Activated B cell treated with CpG ODN at 0.5 μM for 24 hours (primary cell): ENCODE results near the gene SUN1. TPM values are rescaled to one million over a fixed set of nuclear protein-coding genes. Genes with fewer than 3 reads are reported as not detected.

ENCODE experiments used
- ATAC-seq: fragments of 200-7000 bp; cut with Tn5 transposase; one replicate; pipeline ENCODE4 v1.10.0; 2021; ENCODE audit warnings: low read depth, mild to moderate bottlenecking, moderate library complexity
- CTCF ChIA-PET: fragments of 350-600 bp; sonication (Branson Sonifier 250); formaldehyde crosslinking; loops from one replicate; lab custom pipeline; 2021; ENCODE audit warnings: antibody characterized with exemption; lab: Charles Lee
- POLR2A ChIA-PET: fragments of 350-600 bp; sonication (Branson Sonifier 250); formaldehyde crosslinking; loops from one replicate; lab custom pipeline; 2021; ENCODE audit warnings: antibody characterized with exemption; lab: Charles Lee
- DNase-seq: peaks from one replicate; pipeline ENCODE4 v3.0.0; 2022
- H3K27ac Mint-ChIP-seq: one replicate; pipeline ENCODE4 v1.8.0; 2020; ENCODE audit warnings: mixed read lengths
- H3K27me3 Mint-ChIP-seq: one replicate; pipeline ENCODE4 v1.8.0; 2021; ENCODE audit warnings: mixed read lengths
- H3K36me3 Mint-ChIP-seq: one replicate; pipeline ENCODE4 v1.8.0; 2021; ENCODE audit warnings: low read depth, mixed read lengths
- H3K4me1 Mint-ChIP-seq: one replicate; pipeline ENCODE4 v1.8.0; 2021; ENCODE audit warnings: mixed read lengths
- H3K4me3 Mint-ChIP-seq: one replicate; pipeline ENCODE4 v1.8.0; 2020; ENCODE audit warnings: mild to moderate bottlenecking, mixed read lengths
- H3K9me3 Mint-ChIP-seq: one replicate; pipeline ENCODE4 v1.8.0; 2020; ENCODE audit warnings: mixed read lengths
- intact Hi-C: fragments of 100-400 bp; cut with micrococcal nuclease; formaldehyde crosslinking; loops from one replicate; pipeline ENCODE4 v1.15.1; 2024
- total RNA-seq: library from RNA; stranded (reverse); gene quantifications from 2 replicates; pipeline ENCODE4 v1.2.3, GENCODE V29; 2022
- TF ChIP-seq, protein P1 (sequence below): fragments of 200-600 bp; IDR thresholded peaks from one replicate; pipeline ENCODE4 v1.8.0; 2022; ENCODE audit warnings: antibody characterized with exemption, mild to moderate bottlenecking

Gene SUN1
- total RNA-seq, 1 donor from 2014 or later, result 119 TPM

DNA sequence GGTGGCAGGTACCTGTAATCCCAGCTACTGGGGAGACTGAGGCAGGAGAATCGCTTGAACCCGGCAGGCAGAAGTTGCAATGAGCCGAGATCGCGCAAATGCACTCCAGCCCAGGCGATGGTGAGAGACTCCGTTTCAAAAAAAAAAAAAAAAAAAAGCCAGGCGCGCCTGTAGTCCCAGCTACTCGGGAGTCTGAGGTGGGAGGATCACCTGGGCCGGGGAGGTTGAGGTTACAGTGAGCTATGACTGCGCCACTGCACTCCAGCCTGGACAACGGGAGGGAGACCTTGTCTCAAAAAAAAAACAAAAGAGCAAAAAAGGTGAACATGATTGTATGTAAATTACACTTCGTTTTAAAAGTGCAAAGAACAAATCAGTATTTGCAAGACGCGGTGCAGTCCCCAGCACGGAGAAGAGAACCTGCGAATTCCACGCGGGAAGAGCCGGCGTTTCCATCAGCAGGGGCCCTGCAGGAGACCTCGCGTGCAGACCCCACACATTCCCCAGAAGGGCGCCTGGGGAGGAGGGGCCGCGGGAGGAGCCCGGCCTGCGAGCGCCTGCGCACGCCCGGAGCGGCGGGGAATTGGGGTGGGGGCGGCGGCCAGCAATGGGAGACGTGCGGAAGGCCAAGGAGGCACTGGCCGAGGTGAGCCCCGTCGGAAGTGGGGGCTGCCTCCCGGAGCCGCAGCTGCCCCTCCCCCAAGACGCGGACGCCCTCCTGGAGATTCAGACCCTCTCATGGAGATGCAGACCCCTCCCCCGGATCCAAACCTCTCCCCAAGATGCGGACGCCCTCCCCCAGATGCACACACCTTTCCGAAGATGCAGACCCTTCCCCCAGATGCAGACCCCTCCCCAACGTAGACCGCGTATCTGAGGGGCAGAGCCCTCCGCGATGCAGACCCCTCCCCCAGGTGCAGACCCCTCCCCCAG is 16.7 kb upstream of the SUN1 start:
- TF ChIP-seq, protein P1, sequence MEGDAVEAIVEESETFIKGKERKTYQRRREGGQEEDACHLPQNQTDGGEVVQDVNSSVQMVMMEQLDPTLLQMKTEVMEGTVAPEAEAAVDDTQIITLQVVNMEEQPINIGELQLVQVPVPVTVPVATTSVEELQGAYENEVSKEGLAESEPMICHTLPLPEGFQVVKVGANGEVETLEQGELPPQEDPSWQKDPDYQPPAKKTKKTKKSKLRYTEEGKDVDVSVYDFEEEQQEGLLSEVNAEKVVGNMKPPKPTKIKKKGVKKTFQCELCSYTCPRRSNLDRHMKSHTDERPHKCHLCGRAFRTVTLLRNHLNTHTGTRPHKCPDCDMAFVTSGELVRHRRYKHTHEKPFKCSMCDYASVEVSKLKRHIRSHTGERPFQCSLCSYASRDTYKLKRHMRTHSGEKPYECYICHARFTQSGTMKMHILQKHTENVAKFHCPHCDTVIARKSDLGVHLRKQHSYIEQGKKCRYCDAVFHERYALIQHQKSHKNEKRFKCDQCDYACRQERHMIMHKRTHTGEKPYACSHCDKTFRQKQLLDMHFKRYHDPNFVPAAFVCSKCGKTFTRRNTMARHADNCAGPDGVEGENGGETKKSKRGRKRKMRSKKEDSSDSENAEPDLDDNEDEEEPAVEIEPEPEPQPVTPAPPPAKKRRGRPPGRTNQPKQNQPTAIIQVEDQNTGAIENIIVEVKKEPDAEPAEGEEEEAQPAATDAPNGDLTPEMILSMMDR, result no peak
- ChIA-PET POLR2A (interaction anchor here (1.0 to 3.5 kb wide), 2 partner anchors 16 to 21 kb away, joined by 3 to 19 read pairs; partner anchors contain the start of gene SUN1), CTCF (no interaction called here)
- no peaks in the 10 kb centered on the region for H3K9me3 Mint-ChIP-seq
- H3K27me3 Mint-ChIP-seq, result no peaks in the 10 kb centered on the region
- H3K27ac Mint-ChIP-seq, result peak overlapping the region; percentile 62
- DNase-seq (peak; percentile 35), ATAC-seq (no peak)
- H3K4me3 Mint-ChIP-seq, result peak overlapping the region; percentile 81
- peaks cover 58% of the 10 kb centered on the region for H3K4me1 Mint-ChIP-seq
- peaks cover 5% of the 10 kb centered on the region for H3K36me3 Mint-ChIP-seq
- intact Hi-C loops, result loop anchor here (1.0 to 10.0 kb wide), 7 partner anchors 61 to 668 kb away; partner anchors contain the start of genes COX19 and GET4

DNA sequence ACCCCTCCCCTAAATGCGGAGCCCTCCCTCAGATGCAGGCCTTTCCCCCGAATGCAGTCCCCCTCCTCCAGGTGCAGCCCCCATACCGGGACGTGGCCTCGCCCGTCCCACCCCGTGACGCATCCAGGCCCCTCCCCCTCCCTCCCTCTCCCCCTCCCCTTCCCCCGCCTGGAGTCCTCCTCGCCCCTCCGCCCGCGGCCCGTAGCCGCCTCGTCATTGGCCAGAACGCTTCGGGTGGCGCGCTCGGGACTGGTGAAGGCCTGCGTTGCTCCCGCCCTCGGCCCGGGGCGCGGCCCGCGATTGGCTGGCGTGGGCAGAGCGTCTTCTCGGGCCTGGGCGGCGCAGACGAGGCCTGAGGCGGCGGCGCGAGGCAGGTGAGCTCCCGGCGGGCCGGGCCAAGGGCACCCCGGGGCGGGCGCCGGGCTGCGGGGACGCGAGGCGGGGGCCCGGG is 16.0 kb upstream of the SUN1 start:
- TF ChIP-seq, protein P1, result no peak
- POLR2A ChIA-PET, result interaction anchor here (1.0 to 3.5 kb wide), 3 partner anchors 16 to 60 kb away, joined by 3 to 19 read pairs (median 5); partner anchors contain the start of genes GET4 and SUN1
- Mint-ChIP-seq H3K36me3 (peaks cover 8% of the 10 kb centered on the region), H3K4me3 (peak overlapping the region; percentile 81), H3K27me3 (no peaks in the 10 kb centered on the region), H3K4me1 (peaks cover 64% of the 10 kb centered on the region), H3K9me3 (no peaks in the 10 kb centered on the region), H3K27ac (no peak overlapping the region)
- ATAC-seq (peak; percentile 92), DNase-seq (peak; percentile 94)
- intact Hi-C loops, result loop anchor here (1.0 to 10.0 kb wide), 7 partner anchors 60 to 669 kb away; partner anchors contain the start of genes COX19 and GET4
- CTCF ChIA-PET, result no interaction called here

DNA sequence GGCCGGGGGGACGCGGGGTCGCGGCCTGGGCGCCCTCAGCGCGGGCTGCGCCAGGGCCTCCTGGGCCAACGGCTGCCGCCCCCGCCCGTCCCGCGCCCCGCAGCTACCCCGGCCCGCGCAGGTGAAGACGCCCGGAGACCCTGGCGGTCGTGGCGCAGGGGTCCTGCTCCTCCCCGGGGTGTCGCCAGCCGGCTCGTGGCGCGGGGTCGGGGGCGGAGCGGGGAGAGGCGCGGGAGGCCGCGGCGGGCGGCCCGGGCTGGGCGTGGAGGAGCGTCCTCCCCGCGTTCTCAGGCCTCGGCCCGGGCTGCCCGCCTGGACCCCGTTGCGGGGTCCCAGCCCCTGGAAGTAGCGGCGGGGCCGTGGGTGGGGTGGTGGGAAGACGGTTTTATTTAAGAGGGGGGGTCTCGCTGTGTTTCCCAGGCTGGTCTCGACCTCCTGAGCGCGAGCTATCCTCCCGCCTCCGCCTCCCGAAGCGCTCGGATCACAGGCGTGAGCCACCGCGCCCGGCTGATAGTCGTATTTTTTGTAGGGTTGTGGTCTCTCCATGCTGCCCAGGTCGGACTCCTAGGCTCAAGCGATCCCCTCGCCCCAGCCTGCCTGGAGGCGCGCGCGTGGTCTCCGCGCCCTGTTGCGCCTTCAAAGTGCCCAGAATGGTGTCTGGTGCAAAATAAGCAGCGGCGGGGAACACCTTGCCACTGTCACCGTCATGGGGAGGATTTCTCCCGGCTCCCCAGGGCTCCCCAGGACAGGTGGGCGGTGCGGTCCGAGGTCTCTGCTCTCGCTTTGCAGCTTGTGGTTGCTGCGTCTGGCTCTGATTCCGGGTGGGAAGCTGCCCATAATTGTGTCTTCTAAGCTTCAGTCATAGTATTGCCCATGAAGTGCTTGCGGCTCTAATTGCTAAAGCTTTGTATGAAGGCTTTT is 15.3 kb upstream of the SUN1 start:
- peaks cover 11% of the 10 kb centered on the region for H3K36me3 Mint-ChIP-seq
- CTCF ChIA-PET, result interaction anchor here (0.9 to 1.2 kb wide), 2 partner anchors 28 to 56 kb away, joined by 3 to 4 read pairs; no protein-coding TSS in a partner anchor
- H3K27me3 Mint-ChIP-seq, result no peaks in the 10 kb centered on the region
- peak overlapping the region; percentile 90 for H3K4me3 Mint-ChIP-seq
- TF ChIP-seq, protein P1, result no peak
- H3K4me1 Mint-ChIP-seq, result peaks cover 68% of the 10 kb centered on the region
- H3K9me3 Mint-ChIP-seq, result no peaks in the 10 kb centered on the region
- H3K27ac Mint-ChIP-seq, result peak overlapping the region; percentile 84
- DNase-seq (peak; percentile 37), ATAC-seq (peak; percentile 4)
- POLR2A ChIA-PET, result interaction anchor here (0.5 to 3.5 kb wide), 5 partner anchors 10 to 718 kb away, joined by 3 to 19 read pairs (median 3); partner anchors contain the start of genes GET4 and SUN1
- intact Hi-C loops, result loop anchor here (1.0 to 10.0 kb wide), 9 partner anchors 14 to 670 kb away; partner anchors contain the start of genes COX19 and GET4

DNA sequence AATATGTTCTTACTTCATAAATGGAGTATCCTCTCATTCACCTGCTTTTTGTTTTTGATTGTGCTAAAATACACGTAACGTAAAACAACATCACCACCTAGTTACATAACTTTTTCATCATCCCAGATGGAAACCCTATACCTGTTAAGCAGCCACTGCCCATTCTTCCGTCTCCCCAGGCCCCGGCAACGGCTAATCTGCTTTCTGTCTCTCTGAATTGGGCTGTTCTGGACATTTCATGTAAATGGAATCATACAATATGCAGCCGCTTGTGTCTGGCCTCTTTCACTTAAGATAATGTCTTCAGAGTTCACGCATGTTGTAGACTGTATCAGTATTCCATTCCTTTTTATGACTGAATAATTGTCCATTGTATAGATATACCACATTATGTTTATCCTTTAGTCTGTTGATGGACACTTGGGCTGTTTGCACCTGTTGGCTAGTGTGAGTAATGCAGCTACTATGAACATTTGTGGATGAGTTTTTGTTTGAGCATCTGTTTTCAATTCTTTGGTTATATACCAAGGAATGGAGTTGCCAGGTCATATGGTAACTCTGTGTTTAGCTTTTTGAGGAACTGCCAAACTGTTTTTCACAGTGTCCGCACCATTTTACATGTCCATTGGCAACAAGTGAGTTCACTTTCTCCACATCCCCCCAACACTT is 14.1 kb upstream of the SUN1 start:
- DNase-seq, result no peak
- Mint-ChIP-seq H3K36me3 (peaks cover 20% of the 10 kb centered on the region), H3K27me3 (no peaks in the 10 kb centered on the region), H3K4me3 (peak overlapping the region; percentile 90), H3K4me1 (peaks cover 65% of the 10 kb centered on the region), H3K27ac (peak overlapping the region; percentile 13), H3K9me3 (no peaks in the 10 kb centered on the region)
- intact Hi-C loops, result loop anchor here (5.0 to 10.0 kb wide), 6 partner anchors 157 to 671 kb away; partner anchors contain the start of gene COX19
- ATAC-seq, result no peak
- ChIA-PET CTCF (interaction anchor here (0.9 to 1.3 kb wide), 3 partner anchors 29 to 55 kb away, joined by 3 to 4 read pairs (median 4); no protein-coding TSS in a partner anchor), POLR2A (interaction anchor here (0.9 to 3.5 kb wide), 2 partner anchors 8 to 14 kb away, joined by 3 to 19 read pairs; partner anchors contain the start of gene SUN1)
- TF ChIP-seq, protein P1, result no peak
